GM23338 (cell line): ENCODE measurements around the gene P2RX4. TPM values are rescaled to one million over a fixed set of nuclear protein-coding genes. Genes with fewer than 3 reads are reported as not detected.

ENCODE experiments used
- ATAC-seq: fragments of 200-7000 bp; cut with Tn5 transposase; 3 replicates; pipeline ENCODE4 v1.9.1; 2020
- DNase-seq: peaks from one replicate; pipeline ENCODE4 v3.0.0-alpha.2; 2015; ENCODE audit warnings: low spot score
- H2AFZ ChIP-seq: fragments of 200-600 bp; sonication (generic); 2 replicates; pipeline ENCODE4 v1.8.0; 2016; ENCODE audit warnings: antibody characterized with exemption, mild to moderate bottlenecking, moderate library complexity
- H3F3A ChIP-seq: fragments of 200-600 bp; sonication (generic); replicated peaks from 2 replicates; pipeline ENCODE4 v1.8.0; 2017; ENCODE audit warnings: antibody characterized with exemption, mixed run types, low read depth
- H3K27ac ChIP-seq: fragments of 200-600 bp; sonication (generic); 2 replicates; pipeline ENCODE4 v1.6.1; 2016; ENCODE audit warnings: low read depth
- H3K27me3 ChIP-seq: fragments of 200-600 bp; sonication (generic); 2 replicates; pipeline ENCODE4 v1.8.0; 2016; ENCODE audit warnings: mild to moderate bottlenecking, mixed run types, moderate library complexity; ENCODE audit not compliant: insufficient read depth
- H3K36me3 ChIP-seq: fragments of 200-600 bp; sonication (generic); 2 replicates; pipeline ENCODE4 v1.8.0; 2016; ENCODE audit warnings: mild to moderate bottlenecking; ENCODE audit not compliant: insufficient read depth
- H3K4me1 ChIP-seq: fragments of 200-600 bp; sonication (generic); 2 replicates; pipeline ENCODE4 v1.8.0; 2016; ENCODE audit warnings: mild to moderate bottlenecking, moderate library complexity; ENCODE audit not compliant: insufficient read depth
- H3K4me2 ChIP-seq: fragments of 200-600 bp; sonication (generic); 2 replicates; pipeline ENCODE4 v1.7.1; 2017; ENCODE audit warnings: mixed run types
- H3K4me3 ChIP-seq: fragments of 200-600 bp; sonication (generic); 2 replicates; pipeline ENCODE4 v1.6.1; 2016; ENCODE audit warnings: mixed run types
- H3K79me2 ChIP-seq: fragments of 200-600 bp; sonication (generic); replicated peaks from 2 replicates; pipeline ENCODE4 v1.8.0; 2017; ENCODE audit warnings: mild to moderate bottlenecking; ENCODE audit not compliant: insufficient read depth
- H3K9me2 ChIP-seq: fragments of 200-600 bp; sonication (generic); 2 replicates; pipeline ENCODE4 v1.8.0; 2017; ENCODE audit not compliant: insufficient read depth
- H4K20me1 ChIP-seq: fragments of 200-600 bp; sonication (generic); replicated peaks from 2 replicates; pipeline ENCODE4 v1.8.0; 2017; ENCODE audit warnings: mild to moderate bottlenecking; ENCODE audit not compliant: insufficient read depth
- H3K27ac Mint-ChIP-seq: 2 replicates; pipeline ENCODE4 v1.8.0; 2020; ENCODE audit warnings: inconsistent platforms, mild to moderate bottlenecking, moderate library complexity, mixed read lengths
- H3K27me3 Mint-ChIP-seq: 3 replicates; pipeline ENCODE4 v1.8.0; 2022; ENCODE audit warnings: low read depth, mild to moderate bottlenecking, moderate library complexity, mixed read lengths, inconsistent platforms; ENCODE audit not compliant: insufficient read depth, poor library complexity
- H3K36me3 Mint-ChIP-seq: 3 replicates; pipeline ENCODE4 v1.8.0; 2021; ENCODE audit warnings: low read depth, mild to moderate bottlenecking, inconsistent platforms, moderate library complexity, mixed read lengths
- H3K4me1 Mint-ChIP-seq: 3 replicates; pipeline ENCODE4 v1.8.0; 2020; ENCODE audit warnings: mild to moderate bottlenecking, inconsistent platforms, mixed read lengths
- H3K4me3 Mint-ChIP-seq: 3 replicates; pipeline ENCODE4 v1.8.0; 2021; ENCODE audit warnings: moderate library complexity, mild to moderate bottlenecking, inconsistent platforms, mixed read lengths
- H3K9me3 Mint-ChIP-seq: 3 replicates; pipeline ENCODE4 v1.8.0; 2020; ENCODE audit warnings: moderate library complexity, mild to moderate bottlenecking, inconsistent platforms, mixed read lengths
- CREB1 ChIP-seq: fragments of 250-450 bp; sonication (Bioruptor Pico); IDR thresholded peaks from 2 replicates; pipeline ENCODE4 v1.5.0; 2020; ENCODE audit warnings: low read depth, mild to moderate bottlenecking, moderate library complexity
- ETS1 ChIP-seq: IDR thresholded peaks from 2 replicates; pipeline ENCODE4 v1.6.1; 2016; ENCODE audit warnings: antibody characterized with exemption
- EZH2 ChIP-seq: fragments of 200-600 bp; sonication (generic); IDR thresholded peaks from one replicate; pipeline ENCODE4 v1.8.0; 2017; ENCODE audit warnings: antibody characterized with exemption, mild to moderate bottlenecking, low read depth; ENCODE audit not compliant: unreplicated experiment
- EZH2phosphoT487 ChIP-seq: fragments of 200-600 bp; sonication (generic); IDR thresholded peaks from one replicate; pipeline ENCODE4 v1.8.1; 2018; ENCODE audit warnings: antibody characterized with exemption; ENCODE audit not compliant: unreplicated experiment
- JUNB ChIP-seq: IDR thresholded peaks from one replicate; pipeline ENCODE4 v1.6.1; 2016; ENCODE audit warnings: antibody characterized with exemption; ENCODE audit not compliant: unreplicated experiment
- NANOG ChIP-seq: IDR thresholded peaks from 2 replicates; pipeline ENCODE4 v1.6.1; 2016; ENCODE audit warnings: antibody characterized with exemption, borderline replicate concordance
- STAT1 ChIP-seq: IDR thresholded peaks from one replicate; pipeline ENCODE4 v1.6.1; 2016; ENCODE audit warnings: antibody characterized with exemption; ENCODE audit not compliant: unreplicated experiment
- ZNF114 ChIP-seq: fragments of 250-450 bp; sonication (Bioruptor Pico); IDR thresholded peaks from 2 replicates; pipeline ENCODE4 v1.5.0; 2020; ENCODE audit warnings: mild to moderate bottlenecking, moderate library complexity
- ZNF331 ChIP-seq: fragments of 250-450 bp; sonication (Bioruptor Pico); IDR thresholded peaks from 2 replicates; pipeline ENCODE4 v1.5.0; 2020; ENCODE audit warnings: low read depth, mild to moderate bottlenecking, moderate library complexity
- polyA plus RNA-seq: library from polyadenylated mRNA; unstranded; fragments of >200 nt; fragmentation: Nextera tagmentation; extraction: Ambion mirVana; gene quantifications from 2 replicates; pipeline ENCODE4 v1.2.1, GENCODE V29; 2016
- total RNA-seq: library from RNA; depleted of rRNA; stranded (reverse); fragments of >200 nt; shearing (Covaris generic); gene quantifications from 2 replicates; pipeline ENCODE4 v1.2.3, GENCODE V29; 2014
- TF ChIP-seq, protein P1 (sequence below), 2 experiments: fragments of 200-600 bp in 1 of 2; sonication (generic) in 1 of 2; conservative IDR thresholded peaks; 2 replicates each; pipeline versions ENCODE4 v1.5.1 to v1.6.1; 2016 to 2017; ENCODE audit warnings: antibody characterized with exemption in 2 of 2, low read depth in 2 of 2, mild to moderate bottlenecking in 2 of 2, moderate library complexity in 1 of 2
- TF ChIP-seq, protein P2 (sequence below): fragments of 250-450 bp; sonication (Bioruptor Pico); IDR thresholded peaks from 2 replicates; pipeline ENCODE4 v1.5.0; 2020; ENCODE audit warnings: mild to moderate bottlenecking, moderate library complexity
- TF ChIP-seq, protein P3 (sequence below): IDR thresholded peaks from one replicate; pipeline ENCODE4 v1.6.1; 2018; ENCODE audit warnings: antibody characterized with exemption; ENCODE audit not compliant: unreplicated experiment

P2RX4 gene
- total and polyA plus RNA-seq, 2 experiments from 2014 or later: 5.6 to 18.9 TPM

DNA sequence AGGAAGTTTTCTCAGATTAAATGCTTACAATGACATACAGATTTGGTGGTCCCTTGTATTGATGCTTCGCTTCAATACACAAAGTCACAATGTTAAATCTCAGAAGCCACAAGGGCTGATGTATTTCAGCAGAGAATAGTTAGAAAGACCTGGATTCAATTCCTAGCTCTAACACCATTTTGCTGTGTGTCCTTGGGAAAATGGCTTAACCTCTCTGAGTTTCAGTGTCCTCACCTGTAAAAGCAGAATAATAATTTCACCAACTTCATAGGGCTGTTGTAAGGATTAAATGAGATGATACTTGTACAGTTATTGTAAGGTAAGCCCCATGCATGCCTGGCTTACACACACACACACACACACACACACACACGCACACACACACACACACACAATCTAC is 46.9 kb upstream of the P2RX4 start:
- Histone ChIP-seq H2AFZ (no peak overlapping the region), H3K4me1 (no peaks in the 10 kb centered on the region), H3K4me2 (no peak overlapping the region), H3K4me3 (no peak overlapping the region), H3K79me2 (no peaks in the 10 kb centered on the region), H3F3A (no peaks in the 10 kb centered on the region), H3K27ac (no peak overlapping the region), H3K27me3 (no peaks in the 10 kb centered on the region), H3K9me2 (0 out of 2 replicates have a peak, but pooled peaks cover 3% of the 10 kb centered on the region), H4K20me1 (no peaks in the 10 kb centered on the region), H3K36me3 (no peaks in the 10 kb centered on the region)
- 0 out of 3 replicates have a peak, but pooled peaks cover 4% of the 10 kb centered on the region for H3K9me3 Mint-ChIP-seq
- ATAC-seq (no peak), DNase-seq (no peak)
- H3K36me3 Mint-ChIP-seq: no peaks in the 10 kb centered on the region
- peaks cover 6% of the 10 kb centered on the region for H3K27me3 Mint-ChIP-seq
- TF ChIP-seq EZH2phosphoT487: no peak
- TF ChIP-seq, protein P1, sequence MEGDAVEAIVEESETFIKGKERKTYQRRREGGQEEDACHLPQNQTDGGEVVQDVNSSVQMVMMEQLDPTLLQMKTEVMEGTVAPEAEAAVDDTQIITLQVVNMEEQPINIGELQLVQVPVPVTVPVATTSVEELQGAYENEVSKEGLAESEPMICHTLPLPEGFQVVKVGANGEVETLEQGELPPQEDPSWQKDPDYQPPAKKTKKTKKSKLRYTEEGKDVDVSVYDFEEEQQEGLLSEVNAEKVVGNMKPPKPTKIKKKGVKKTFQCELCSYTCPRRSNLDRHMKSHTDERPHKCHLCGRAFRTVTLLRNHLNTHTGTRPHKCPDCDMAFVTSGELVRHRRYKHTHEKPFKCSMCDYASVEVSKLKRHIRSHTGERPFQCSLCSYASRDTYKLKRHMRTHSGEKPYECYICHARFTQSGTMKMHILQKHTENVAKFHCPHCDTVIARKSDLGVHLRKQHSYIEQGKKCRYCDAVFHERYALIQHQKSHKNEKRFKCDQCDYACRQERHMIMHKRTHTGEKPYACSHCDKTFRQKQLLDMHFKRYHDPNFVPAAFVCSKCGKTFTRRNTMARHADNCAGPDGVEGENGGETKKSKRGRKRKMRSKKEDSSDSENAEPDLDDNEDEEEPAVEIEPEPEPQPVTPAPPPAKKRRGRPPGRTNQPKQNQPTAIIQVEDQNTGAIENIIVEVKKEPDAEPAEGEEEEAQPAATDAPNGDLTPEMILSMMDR (conservative IDR thresholded peaks at IDR 0.05; ENCODE audit: low read depth in 2 of 2): no peak
- TF ChIP-seq, protein P2, sequence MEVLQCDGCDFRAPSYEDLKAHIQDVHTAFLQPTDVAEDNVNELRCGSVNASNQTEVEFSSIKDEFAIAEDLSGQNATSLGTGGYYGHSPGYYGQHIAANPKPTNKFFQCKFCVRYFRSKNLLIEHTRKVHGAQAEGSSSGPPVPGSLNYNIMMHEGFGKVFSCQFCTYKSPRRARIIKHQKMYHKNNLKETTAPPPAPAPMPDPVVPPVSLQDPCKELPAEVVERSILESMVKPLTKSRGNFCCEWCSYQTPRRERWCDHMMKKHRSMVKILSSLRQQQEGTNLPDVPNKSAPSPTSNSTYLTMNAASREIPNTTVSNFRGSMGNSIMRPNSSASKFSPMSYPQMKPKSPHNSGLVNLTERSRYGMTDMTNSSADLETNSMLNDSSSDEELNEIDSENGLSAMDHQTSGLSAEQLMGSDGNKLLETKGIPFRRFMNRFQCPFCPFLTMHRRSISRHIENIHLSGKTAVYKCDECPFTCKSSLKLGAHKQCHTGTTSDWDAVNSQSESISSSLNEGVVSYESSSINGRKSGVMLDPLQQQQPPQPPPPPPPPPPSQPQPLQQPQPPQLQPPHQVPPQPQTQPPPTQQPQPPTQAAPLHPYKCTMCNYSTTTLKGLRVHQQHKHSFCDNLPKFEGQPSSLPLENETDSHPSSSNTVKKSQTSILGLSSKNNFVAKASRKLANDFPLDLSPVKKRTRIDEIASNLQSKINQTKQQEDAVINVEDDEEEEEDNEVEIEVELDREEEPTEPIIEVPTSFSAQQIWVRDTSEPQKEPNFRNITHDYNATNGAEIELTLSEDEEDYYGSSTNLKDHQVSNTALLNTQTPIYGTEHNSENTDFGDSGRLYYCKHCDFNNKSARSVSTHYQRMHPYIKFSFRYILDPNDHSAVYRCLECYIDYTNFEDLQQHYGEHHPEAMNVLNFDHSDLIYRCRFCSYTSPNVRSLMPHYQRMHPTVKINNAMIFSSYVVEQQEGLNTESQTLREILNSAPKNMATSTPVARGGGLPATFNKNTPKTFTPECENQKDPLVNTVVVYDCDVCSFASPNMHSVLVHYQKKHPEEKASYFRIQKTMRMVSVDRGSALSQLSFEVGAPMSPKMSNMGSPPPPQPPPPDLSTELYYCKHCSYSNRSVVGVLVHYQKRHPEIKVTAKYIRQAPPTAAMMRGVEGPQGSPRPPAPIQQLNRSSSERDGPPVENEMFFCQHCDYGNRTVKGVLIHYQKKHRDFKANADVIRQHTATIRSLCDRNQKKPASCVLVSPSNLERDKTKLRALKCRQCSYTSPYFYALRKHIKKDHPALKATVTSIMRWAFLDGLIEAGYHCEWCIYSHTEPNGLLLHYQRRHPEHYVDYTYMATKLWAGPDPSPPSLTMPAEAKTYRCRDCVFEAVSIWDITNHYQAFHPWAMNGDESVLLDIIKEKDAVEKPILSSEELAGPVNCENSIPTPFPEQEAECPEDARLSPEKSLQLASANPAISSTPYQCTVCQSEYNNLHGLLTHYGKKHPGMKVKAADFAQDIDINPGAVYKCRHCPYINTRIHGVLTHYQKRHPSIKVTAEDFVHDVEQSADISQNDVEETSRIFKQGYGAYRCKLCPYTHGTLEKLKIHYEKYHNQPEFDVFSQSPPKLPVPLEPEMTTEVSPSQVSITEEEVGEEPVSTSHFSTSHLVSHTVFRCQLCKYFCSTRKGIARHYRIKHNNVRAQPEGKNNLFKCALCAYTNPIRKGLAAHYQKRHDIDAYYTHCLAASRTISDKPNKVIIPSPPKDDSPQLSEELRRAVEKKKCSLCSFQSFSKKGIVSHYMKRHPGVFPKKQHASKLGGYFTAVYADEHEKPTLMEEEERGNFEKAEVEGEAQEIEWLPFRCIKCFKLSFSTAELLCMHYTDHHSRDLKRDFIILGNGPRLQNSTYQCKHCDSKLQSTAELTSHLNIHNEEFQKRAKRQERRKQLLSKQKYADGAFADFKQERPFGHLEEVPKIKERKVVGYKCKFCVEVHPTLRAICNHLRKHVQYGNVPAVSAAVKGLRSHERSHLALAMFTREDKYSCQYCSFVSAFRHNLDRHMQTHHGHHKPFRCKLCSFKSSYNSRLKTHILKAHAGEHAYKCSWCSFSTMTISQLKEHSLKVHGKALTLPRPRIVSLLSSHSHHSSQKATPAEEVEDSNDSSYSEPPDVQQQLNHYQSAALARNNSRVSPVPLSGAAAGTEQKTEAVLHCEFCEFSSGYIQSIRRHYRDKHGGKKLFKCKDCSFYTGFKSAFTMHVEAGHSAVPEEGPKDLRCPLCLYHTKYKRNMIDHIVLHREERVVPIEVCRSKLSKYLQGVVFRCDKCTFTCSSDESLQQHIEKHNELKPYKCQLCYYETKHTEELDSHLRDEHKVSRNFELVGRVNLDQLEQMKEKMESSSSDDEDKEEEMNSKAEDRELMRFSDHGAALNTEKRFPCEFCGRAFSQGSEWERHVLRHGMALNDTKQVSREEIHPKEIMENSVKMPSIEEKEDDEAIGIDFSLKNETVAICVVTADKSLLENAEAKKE (CRISPR knock-in tag): no peak
- TF ChIP-seq EZH2: no peak
- no peak for TF ChIP-seq JUNB
- TF ChIP-seq CREB1 (CRISPR knock-in tag): no peak
- TF ChIP-seq ZNF331: no peak
- TF ChIP-seq ZNF114 (CRISPR knock-in tag): no peak
- TF ChIP-seq NANOG: no peak
- TF ChIP-seq, protein P3, sequence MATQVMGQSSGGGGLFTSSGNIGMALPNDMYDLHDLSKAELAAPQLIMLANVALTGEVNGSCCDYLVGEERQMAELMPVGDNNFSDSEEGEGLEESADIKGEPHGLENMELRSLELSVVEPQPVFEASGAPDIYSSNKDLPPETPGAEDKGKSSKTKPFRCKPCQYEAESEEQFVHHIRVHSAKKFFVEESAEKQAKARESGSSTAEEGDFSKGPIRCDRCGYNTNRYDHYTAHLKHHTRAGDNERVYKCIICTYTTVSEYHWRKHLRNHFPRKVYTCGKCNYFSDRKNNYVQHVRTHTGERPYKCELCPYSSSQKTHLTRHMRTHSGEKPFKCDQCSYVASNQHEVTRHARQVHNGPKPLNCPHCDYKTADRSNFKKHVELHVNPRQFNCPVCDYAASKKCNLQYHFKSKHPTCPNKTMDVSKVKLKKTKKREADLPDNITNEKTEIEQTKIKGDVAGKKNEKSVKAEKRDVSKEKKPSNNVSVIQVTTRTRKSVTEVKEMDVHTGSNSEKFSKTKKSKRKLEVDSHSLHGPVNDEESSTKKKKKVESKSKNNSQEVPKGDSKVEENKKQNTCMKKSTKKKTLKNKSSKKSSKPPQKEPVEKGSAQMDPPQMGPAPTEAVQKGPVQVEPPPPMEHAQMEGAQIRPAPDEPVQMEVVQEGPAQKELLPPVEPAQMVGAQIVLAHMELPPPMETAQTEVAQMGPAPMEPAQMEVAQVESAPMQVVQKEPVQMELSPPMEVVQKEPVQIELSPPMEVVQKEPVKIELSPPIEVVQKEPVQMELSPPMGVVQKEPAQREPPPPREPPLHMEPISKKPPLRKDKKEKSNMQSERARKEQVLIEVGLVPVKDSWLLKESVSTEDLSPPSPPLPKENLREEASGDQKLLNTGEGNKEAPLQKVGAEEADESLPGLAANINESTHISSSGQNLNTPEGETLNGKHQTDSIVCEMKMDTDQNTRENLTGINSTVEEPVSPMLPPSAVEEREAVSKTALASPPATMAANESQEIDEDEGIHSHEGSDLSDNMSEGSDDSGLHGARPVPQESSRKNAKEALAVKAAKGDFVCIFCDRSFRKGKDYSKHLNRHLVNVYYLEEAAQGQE: no peak
- TF ChIP-seq STAT1: no peak
- TF ChIP-seq ETS1: no peak
- no peaks in the 10 kb centered on the region for H3K4me1 Mint-ChIP-seq
- H3K27ac Mint-ChIP-seq: no peak overlapping the region
- H3K4me3 Mint-ChIP-seq: no peak overlapping the region
